GM18511 (cell line): Measurements from ENCODE around the gene TRERF1.
A peak's percentile ranks its signal among the peaks of the same experiment; 100 is the strongest.

Source experiments
- ATAC-seq: cut with Tn5 transposase; IDR thresholded peaks from one replicate; pipeline ENCODE4 v1.9.1; 2021; ENCODE audit warnings: mild to moderate bottlenecking, moderate library complexity; ENCODE audit not compliant: unreplicated experiment

The TRERF1 gene

GRCh38 chr6:42287756-42288155 is 164.0 kb downstream of the TRERF1 start:
- no peak for ATAC-seq

- ATAC-seq = no peak
Measured at GRCh38 chr6:42281570-42281969, 170.2 kb downstream of the TRERF1 start.

- no peak for ATAC-seq
Measured at GRCh38 chr6:42280966-42281533, 170.7 kb downstream of the TRERF1 start.

DNA sequence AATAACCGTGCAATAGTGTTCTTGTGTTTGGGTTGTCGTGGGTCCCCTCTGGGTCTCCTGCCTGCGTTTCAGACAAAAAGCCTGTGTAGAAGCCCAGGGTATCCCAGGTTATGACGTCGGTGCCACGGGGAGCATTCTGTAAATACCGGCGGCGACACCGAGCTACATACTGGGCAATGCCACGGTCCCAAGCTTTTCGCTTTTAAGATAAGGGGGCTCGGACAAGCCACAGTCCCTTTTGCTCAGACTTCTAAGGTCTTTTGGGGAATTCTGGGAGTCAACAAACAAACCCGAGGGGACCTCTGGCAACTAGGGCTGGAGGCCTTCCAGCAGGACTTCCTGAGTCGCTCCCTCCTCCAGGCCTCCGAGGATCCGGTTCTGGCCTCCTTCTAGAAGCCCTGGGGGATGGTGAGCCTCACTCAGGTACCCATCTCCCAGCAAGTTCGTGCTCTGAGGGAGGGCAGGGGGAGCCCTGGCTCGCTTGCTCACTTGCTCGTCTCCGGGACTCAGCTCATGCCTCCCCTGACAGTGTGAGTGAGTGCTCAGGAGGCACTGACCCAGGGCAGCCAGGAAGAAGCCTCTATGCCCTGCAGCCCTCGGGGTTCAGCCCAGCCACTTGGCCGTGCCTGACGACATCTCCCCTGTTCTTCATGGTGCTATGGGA is 171.6 kb downstream of the TRERF1 start:
- no peak for ATAC-seq

GRCh38 chr6:42279144-42279781 is 172.5 kb downstream of the TRERF1 start:
- no peak for ATAC-seq

- ATAC-seq = no peak
Measured at GRCh38 chr6:42278131-42278853, 173.4 kb downstream of the TRERF1 start.

DNA sequence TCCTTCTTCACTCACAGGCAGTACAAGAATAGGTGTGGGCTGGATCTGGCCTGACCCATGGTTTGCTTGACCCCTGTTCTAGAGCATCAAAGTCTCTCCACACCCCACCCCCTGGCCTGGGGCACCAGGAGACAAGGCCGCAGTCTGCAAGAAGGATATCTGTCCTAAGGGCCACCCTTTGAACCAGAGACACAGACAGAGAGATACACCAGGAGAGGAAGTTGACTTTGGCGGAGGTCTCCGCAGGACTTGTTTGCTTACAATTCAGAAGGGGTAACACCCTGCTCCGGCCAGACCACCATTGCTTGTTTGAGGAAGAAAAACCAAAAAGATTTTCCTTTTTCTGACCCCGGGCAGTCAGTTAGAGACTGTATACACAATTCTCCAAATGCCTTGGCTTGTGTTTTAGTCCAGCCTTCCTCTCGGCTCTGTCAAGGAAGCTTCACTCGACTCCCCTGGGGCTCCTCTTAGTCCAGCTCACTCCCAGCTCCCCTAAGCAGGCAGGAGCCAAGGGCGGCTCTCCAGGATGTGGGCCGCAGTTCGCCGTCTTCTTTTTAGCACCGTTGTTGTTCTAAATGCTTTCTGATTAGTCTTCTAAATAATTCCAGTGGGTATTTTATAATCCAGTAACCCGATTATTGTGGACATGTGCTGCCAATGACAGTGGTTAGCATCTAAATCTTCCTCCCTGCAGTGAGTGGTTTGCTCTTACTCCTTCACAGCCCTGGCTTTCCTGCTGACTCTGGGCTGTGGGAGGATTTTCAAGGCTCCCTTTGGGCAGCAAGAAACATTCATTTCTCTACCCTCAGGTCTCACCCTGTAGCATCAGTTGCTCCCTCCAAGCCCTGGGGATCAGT is 175.5 kb downstream of the TRERF1 start:
- ATAC-seq = no peak

DNA sequence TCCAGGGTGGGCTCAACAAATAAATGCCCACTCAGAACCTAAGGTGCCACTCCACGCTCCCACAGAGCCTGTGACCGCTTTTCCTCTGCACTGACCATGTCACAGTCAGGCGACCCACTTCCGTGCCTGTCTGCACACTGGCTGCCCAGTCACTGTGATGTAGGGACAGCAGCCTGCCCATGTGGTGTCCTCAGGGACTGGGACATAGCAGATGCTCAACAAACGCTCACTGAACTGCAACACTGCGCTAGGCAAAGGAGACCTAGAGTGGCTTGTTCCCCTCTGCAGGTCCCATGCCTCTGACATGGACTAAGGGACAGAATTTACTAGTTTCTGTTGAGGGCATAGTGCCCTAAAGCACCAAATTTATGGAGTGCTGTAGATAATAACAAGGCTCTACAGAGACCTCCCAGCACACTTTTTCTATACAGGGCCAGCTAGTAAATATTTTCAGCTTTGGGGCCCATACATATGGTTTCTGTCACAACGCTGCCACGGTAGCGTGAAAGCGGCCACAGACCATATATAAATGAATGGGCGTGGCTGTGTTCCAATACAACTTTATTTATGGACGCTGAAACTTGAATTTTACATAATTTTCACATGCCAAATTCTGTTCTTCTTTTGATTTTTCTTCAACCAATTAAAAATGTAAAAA is 176.2 kb downstream of the TRERF1 start:
- ATAC-seq = no peak

- no peak for ATAC-seq
Measured at GRCh38 chr6:42274898-42275297, 176.8 kb downstream of the TRERF1 start.

- no peak for ATAC-seq
Measured at GRCh38 chr6:42271834-42272805, 179.6 kb downstream of the TRERF1 start.

- peak; percentile 71 for ATAC-seq
Measured at GRCh38 chr6:42269974-42270510, 181.7 kb downstream of the TRERF1 start.

- peak; percentile 97 for ATAC-seq
Measured at GRCh38 chr6:42269553-42269952, 182.2 kb downstream of the TRERF1 start.

DNA sequence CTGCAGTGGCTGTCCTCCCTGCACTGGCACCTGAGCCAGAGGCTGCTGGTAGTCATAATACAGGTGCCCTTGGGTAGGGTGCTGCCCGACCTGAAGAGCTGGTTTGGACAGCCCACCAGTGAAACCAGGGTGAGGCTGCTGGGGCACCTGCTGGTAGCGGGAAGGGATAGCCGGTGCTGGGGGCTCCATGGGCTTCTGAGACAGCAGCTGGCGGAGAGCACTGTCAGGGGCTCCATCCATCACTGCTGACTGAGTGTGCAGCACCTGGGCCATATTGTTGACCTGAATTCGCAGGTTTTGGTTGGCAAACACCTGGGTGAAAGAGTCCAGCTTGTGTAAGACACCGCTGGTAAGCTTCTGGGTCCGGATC is 182.9 kb downstream of the TRERF1 start:
- ATAC-seq = no peak

DNA sequence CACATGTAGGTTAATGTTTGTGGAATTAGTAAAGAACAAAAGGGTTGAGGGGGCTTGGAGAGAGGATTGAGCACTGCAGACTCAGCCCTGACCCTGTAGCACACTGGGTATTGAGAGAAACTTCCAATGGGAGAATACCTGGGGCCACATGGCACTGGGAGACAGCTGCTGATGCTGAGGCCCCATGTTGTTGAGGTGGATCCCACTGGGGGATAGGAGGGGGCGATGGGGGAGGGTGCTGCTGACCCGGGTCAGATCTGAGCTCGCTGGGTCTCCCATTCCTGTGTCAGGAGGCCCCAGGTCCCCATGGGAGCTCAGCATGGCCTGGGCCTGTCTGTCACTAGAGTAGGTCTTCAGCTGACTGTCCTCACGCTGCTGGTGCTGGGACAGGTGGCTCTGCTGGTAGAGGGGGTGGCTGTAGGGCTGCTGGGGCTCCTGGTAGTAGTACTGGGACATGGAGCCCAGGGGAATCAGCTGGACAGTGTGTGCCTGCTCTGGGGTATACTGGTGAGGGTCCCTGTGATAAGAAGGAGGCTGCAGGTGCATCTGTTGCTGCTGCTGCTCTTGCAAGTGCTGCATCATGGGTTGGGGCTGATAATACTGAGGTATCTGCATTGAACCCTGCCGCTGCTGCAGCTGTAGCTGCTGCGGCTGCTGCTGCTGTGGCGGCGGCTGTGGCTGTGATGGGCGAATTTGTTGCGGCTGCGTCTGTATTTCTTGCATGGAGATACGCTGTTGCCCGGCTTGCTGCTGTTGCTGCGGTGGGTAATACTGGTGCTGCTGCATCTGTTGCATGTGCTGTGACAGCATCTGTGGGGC is 183.5 kb downstream of the TRERF1 start:
- ATAC-seq = no peak

DNA sequence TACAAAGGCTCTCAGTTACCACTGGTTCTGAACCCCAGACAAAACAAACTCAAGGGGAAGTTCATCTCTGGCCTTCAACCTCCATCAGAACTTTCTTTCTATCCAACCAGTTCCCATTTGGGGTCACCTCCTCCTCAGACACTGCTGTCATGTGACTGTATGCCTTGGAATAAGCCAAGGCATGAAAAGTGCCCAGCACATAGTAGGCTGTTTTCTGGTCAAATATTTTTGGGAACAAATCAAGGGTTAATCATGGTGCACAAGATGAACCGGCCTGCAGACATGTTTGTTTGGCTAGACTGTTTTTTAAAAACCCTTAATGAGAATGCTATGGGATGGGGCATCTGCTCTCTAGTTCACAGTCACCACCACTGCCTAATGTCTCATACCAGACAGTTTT is 185.2 kb downstream of the TRERF1 start:
- ATAC-seq = no peak

DNA sequence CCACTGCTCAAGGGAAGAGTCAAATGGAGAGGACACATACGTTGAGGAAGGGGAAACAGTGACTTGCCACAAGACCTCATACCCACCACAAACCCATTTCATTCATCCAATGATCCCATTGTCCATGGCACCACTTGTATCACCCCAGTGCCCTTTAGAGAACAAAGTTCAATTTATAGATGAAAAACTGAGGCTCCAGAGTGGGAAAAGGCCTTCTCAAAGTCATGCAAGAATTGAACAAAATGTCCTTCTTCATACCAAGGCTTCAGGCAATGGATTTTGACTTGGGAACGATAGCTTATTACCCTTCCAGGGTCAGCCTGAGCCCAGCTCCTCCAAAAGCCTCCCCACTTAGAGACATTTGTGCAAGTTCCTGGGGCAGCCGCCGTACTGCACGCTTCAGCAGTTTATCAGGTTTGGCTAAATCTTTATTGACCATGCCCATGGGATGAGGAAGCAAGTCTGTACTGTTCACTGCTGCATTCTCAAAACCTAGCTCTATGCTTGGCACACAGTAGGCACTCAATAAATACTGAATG is 186.8 kb downstream of the TRERF1 start:
- no peak for ATAC-seq

DNA sequence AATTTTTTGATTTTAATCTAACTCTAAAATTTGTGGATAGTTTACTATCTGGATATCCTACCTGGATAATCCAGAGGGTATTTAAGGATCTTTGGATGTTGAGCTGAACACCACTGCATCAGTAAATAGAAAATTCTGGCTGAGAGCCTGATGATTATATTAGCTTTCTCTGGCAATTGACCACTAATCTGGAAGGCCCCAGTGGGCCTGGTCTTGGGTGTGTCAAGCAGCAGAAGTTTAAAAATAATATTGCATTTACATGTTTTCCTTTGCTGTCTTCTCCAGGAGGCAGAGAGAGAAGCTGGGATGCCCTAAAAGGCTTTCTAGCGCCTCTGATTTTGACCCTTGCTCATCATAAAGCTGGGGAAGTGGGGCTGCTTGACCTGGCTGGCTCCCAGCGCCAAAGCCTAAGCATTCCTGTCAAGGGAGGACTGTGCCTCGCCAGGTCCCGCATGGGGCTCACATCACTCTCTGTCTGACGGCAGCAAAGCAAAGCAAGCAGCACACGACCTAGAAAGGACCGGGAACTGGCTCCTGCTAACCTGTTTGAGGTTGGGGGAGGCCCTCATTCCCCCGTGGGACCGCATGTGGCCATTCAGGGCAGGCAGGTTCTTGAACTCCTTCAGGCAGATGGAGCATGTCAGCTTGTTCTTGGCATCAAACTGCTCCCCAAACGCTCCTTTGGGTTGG is 187.4 kb downstream of the TRERF1 start:
- no peak for ATAC-seq
